ENCODE results near the gene UGP2. TPM values are rescaled to one million over a fixed set of nuclear protein-coding genes. Genes with fewer than 3 reads are reported as not detected.

Gene UGP2
- total RNA-seq, 4 donors from 2014 or later: 80.8 to 137 (median 103) TPM

DNA sequence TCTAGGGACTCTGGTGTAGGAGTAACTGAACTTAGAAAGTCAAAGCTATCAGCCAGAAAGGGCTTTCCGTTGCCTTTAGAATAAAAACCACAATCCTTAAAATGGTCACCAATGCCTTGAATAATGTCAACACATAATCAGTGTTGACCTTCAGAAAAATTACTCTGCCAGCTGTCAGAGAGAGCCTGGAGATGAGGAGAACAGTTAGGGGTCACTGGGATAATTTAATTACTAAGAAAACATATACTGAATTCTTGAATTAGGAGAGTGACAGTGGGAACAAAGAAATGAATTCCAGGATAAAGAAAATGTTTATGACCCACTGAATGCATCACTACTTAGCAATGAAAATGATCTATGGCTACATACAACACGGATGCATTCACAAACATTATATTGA lies 23.4 kb upstream of the UGP2 start:
- H3K4me1 ChIP-seq: peaks cover 0 to 6% (median 0%) of the 10 kb centered on the region in 4 donors
- H3K27ac ChIP-seq: no peak overlapping the region
- WGBS, 2 donors: 65 to 67% methylated on average over 2 of the region's 2 CpGs
- no peaks in the 10 kb centered on the region for H3K27me3 ChIP-seq
- no peak overlapping the region for H3K4me3 ChIP-seq
- DNase-seq (ENCODE audit: low spot score in 2 of 2): no peak
- no peaks in the 10 kb centered on the region for H3K36me3 ChIP-seq
- TF ChIP-seq POLR2A (IDR thresholded peaks at IDR 0.05) (no peak), EP300 (IDR thresholded peaks at IDR 0.05) (no peak)
- TF ChIP-seq, protein P1, sequence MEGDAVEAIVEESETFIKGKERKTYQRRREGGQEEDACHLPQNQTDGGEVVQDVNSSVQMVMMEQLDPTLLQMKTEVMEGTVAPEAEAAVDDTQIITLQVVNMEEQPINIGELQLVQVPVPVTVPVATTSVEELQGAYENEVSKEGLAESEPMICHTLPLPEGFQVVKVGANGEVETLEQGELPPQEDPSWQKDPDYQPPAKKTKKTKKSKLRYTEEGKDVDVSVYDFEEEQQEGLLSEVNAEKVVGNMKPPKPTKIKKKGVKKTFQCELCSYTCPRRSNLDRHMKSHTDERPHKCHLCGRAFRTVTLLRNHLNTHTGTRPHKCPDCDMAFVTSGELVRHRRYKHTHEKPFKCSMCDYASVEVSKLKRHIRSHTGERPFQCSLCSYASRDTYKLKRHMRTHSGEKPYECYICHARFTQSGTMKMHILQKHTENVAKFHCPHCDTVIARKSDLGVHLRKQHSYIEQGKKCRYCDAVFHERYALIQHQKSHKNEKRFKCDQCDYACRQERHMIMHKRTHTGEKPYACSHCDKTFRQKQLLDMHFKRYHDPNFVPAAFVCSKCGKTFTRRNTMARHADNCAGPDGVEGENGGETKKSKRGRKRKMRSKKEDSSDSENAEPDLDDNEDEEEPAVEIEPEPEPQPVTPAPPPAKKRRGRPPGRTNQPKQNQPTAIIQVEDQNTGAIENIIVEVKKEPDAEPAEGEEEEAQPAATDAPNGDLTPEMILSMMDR (IDR thresholded peaks at IDR 0.05): no peak
- no peaks in the 10 kb centered on the region for H3K9me3 ChIP-seq

DNA sequence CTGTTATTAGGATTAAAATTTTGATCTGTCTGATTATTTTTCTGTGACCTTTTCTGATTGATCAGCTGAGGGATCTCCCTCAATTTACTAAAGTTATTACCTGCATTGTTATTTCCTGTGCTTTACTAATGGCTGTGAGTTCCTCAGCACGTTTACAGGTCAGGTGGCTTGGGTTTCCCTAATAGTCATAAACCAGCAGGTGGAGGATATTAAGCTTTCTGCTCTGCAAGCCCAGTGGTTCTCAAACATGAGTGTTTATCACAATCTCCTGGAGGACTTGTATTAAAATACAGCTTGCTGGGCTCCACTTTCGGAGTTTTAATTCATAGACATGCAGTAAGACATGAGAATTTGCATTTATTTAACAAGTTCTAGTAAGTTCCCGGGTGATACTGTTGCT lies 22.4 kb upstream of the UGP2 start:
- TF ChIP-seq, protein P1 (IDR thresholded peaks at IDR 0.05): no peak
- no peak for TF ChIP-seq EP300 (IDR thresholded peaks at IDR 0.05)
- no peak for TF ChIP-seq POLR2A (IDR thresholded peaks at IDR 0.05)
- Histone ChIP-seq H3K4me1 (peaks cover 0 to 6% (median 0%) of the 10 kb centered on the region in 4 donors), H3K27ac (peak overlapping the region in 1 of 4 donors; percentile 58), H3K36me3 (no peaks in the 10 kb centered on the region), H3K27me3 (no peaks in the 10 kb centered on the region), H3K9me3 (no peaks in the 10 kb centered on the region), H3K4me3 (no peak overlapping the region)
- no peak for DNase-seq (ENCODE audit: low spot score in 2 of 2)
- whole genome bisulfite sequencing, 2 donors: 71 to 80% methylated on average over 3 of the region's 3 CpGs

DNA sequence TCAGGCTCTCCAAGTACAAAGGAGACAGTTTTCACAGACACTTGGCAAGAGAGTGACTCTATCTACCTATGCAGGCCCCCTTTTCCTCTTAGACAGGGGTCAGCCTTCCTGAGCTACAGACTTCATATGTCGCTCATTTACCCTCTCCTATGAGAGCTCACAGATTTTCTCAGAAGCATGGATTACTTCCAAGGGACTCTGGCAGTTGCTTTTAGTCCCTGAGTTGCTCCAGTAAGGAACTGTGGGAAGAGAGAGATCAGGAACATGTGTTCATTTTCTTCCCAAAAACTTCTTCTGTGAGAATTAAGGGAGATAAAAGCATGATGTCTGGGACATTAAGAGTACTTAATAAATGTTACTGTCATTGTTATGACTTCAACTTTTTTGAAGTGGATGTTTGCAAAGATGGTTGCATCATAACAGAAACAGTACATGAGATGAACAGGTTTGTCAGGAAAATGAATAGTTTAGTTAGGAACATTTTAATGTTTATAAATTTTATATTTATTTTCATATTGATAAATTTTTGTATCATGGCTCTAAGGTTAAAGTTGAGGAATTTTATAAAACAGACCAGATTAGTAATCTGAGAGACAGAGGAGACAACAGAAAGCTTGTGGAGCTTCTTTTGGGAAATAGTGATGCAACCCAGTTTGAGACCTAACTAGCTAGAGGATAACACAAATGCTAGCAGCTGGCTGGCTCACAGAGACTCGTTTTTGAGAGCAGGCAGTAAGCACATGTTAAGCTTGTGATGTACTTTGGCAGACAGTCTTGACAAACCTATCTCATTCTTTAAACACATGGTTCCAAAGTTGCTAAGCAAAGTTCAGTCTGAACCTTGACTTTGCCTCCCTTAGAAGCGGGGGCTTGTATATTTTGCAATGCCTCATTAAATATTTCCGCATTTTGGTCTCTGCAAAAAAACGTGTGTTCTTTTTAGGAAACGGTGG lies 21.7 kb upstream of the UGP2 start:
- 59 to 64% methylated on average over 6 of the region's 6 CpGs for WGBS, 2 donors
- peak in 1 of 2 donors; percentile 55 for DNase-seq (ENCODE audit: low spot score in 2 of 2)
- Histone ChIP-seq H3K4me1 (peaks cover 0 to 6% (median 0%) of the 10 kb centered on the region in 4 donors), H3K27me3 (no peaks in the 10 kb centered on the region), H3K9me3 (no peaks in the 10 kb centered on the region), H3K36me3 (no peaks in the 10 kb centered on the region), H3K4me3 (no peak overlapping the region), H3K27ac (peak overlapping the region in 1 of 4 donors; percentile 58)
- peak in 1 of 2 donors; percentile 69 for TF ChIP-seq EP300 (IDR thresholded peaks at IDR 0.05)
- TF ChIP-seq, protein P1 (IDR thresholded peaks at IDR 0.05): no peak

DNA sequence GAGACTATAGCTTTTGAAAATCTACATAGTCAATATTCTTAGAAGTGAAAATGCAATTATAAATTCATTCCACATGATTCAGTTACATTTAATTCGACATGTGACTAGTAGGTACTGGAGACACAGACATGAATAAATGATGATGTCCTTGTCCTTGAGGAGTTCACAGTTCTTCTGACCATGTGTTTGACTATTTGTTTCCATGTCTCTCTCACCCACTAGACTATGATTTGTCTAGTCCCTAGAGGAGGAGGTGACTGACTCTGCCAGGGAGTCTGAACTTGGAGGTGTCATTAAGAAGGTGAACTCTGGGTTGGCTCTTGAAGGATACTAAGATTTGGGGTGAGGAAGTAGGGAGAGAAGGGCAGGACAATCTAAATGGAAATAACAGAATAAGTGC lies 20.7 kb upstream of the UGP2 start:
- WGBS, 2 donors: 90 to 94% methylated on average over 1 of the region's 1 CpG
- Histone ChIP-seq H3K4me1 (peaks cover 0 to 6% (median 0%) of the 10 kb centered on the region in 4 donors), H3K36me3 (no peaks in the 10 kb centered on the region), H3K27ac (no peak overlapping the region), H3K27me3 (no peaks in the 10 kb centered on the region), H3K4me3 (no peak overlapping the region), H3K9me3 (no peaks in the 10 kb centered on the region)
- DNase-seq (ENCODE audit: low spot score in 2 of 2): no peak
- no peak for TF ChIP-seq EP300 (IDR thresholded peaks at IDR 0.05)
- TF ChIP-seq POLR2A (IDR thresholded peaks at IDR 0.05): no peak
- TF ChIP-seq, protein P1 (IDR thresholded peaks at IDR 0.05): no peak

DNA sequence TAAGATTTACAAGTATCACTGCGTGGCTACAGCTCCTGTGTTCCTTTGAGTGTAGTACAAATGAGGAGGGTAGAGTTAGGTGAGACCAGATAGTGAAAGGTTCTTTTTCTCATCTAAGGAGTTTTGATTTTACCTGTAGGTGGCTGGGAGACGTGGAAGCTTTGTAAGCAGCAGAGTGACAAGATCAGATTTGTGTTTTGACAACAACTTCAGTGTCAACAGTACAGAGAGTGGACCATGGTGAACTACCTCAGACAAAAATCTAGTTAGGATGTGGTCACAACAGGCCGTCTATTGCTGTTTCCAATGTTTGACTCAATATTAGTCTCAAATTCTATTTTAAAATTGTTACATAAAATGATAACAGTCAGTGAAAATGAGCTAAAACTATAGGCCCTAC lies 20.3 kb upstream of the UGP2 start:
- WGBS, 2 donors: 92 to 93% methylated on average over 3 of the region's 3 CpGs
- no peak for TF ChIP-seq POLR2A (IDR thresholded peaks at IDR 0.05)
- no peak for TF ChIP-seq EP300 (IDR thresholded peaks at IDR 0.05)
- TF ChIP-seq, protein P1 (IDR thresholded peaks at IDR 0.05): no peak

More for the DNA sequence above, 20.3 kb upstream of the UGP2 start:
- H3K9me3 ChIP-seq: no peaks in the 10 kb centered on the region
- H3K36me3 ChIP-seq: no peaks in the 10 kb centered on the region
- peaks cover 0 to 6% (median 0%) of the 10 kb centered on the region in 4 donors for H3K4me1 ChIP-seq
- H3K4me3 ChIP-seq: no peak overlapping the region
- no peak overlapping the region for H3K27ac ChIP-seq
- no peak for DNase-seq (ENCODE audit: low spot score in 2 of 2)
- H3K27me3 ChIP-seq: no peaks in the 10 kb centered on the region

Data from tibial nerve (tissue), 4 donors.